Osteoblast (primary cell): ENCODE results near the gene OSM. TPM values are rescaled to one million over a fixed set of nuclear protein-coding genes. Genes with fewer than 3 reads are reported as not detected.
"Not testable (repeated sequence)": the region's sequence is repeated elsewhere in the genome, so short reads cannot be mapped to it uniquely, and the experiment has no call there.

Experiments used
- DNase-seq: peaks from one replicate; pipeline ENCODE4 v3.0.0; 2011; ENCODE audit warnings: low spot score, mixed read lengths; ENCODE audit not compliant: insufficient read length; ENCODE audit errors: missing footprints
- H2AFZ ChIP-seq: 2 replicates; pipeline ENCODE4 v1.6.0; 2011; ENCODE audit warnings: mild to moderate bottlenecking, low read length
- H3K27ac ChIP-seq: 2 replicates; pipeline ENCODE4 v1.5.1; 2011; ENCODE audit warnings: mild to moderate bottlenecking, low read depth, low read length, moderate library complexity
- H3K27me3 ChIP-seq: 2 replicates; pipeline ENCODE4 v1.6.0; 2012; ENCODE audit warnings: mild to moderate bottlenecking, control low read depth, inconsistent platforms, low read length, moderate library complexity; ENCODE audit not compliant: insufficient read depth
- H3K36me3 ChIP-seq: 2 replicates; pipeline ENCODE4 v1.5.1; 2011; ENCODE audit warnings: mild to moderate bottlenecking, low read length, control low read depth, moderate library complexity; ENCODE audit not compliant: insufficient read depth
- H3K4me1 ChIP-seq: 2 replicates; pipeline ENCODE4 v1.5.1; 2011; ENCODE audit warnings: mild to moderate bottlenecking, low read length, control low read depth, moderate library complexity; ENCODE audit not compliant: insufficient read depth
- H3K4me2 ChIP-seq: 2 replicates; pipeline ENCODE4 v1.6.0; 2011; ENCODE audit warnings: mild to moderate bottlenecking, low read length; ENCODE audit not compliant: insufficient read depth
- H3K4me3 ChIP-seq: fragments of 200-600 bp; sonication (generic); 3 replicates; pipeline ENCODE4 v1.5.1; 2012; ENCODE audit warnings: mild to moderate bottlenecking, low read length, inconsistent platforms; ENCODE audit not compliant: insufficient read depth
- H3K79me2 ChIP-seq: 2 replicates; pipeline ENCODE4 v1.6.0; 2012; ENCODE audit warnings: mild to moderate bottlenecking, low read length, control low read depth, inconsistent platforms; ENCODE audit not compliant: insufficient read depth
- H3K9me3 ChIP-seq: 2 replicates; pipeline ENCODE4 v1.5.1; 2011; ENCODE audit warnings: low read depth, low read length, control low read depth
- H4K20me1 ChIP-seq: 2 replicates; pipeline ENCODE4 v1.6.0; 2012; ENCODE audit warnings: mild to moderate bottlenecking, low read length, control low read depth; ENCODE audit not compliant: insufficient read depth
- total RNA-seq: library from RNA; depleted of rRNA; stranded (reverse); fragments of >200 nt; gene quantifications from 2 replicates; pipeline ENCODE4 v1.2.3, GENCODE V29; 2012
- TF ChIP-seq, protein P1 (sequence below): IDR thresholded peaks from 2 replicates; pipeline ENCODE4 v1.5.1; 2011; ENCODE audit warnings: mild to moderate bottlenecking, low read depth, low read length, moderate library complexity; ENCODE audit errors: extremely low read depth

The OSM gene
- total RNA-seq, 1 donor: not detected

DNA sequence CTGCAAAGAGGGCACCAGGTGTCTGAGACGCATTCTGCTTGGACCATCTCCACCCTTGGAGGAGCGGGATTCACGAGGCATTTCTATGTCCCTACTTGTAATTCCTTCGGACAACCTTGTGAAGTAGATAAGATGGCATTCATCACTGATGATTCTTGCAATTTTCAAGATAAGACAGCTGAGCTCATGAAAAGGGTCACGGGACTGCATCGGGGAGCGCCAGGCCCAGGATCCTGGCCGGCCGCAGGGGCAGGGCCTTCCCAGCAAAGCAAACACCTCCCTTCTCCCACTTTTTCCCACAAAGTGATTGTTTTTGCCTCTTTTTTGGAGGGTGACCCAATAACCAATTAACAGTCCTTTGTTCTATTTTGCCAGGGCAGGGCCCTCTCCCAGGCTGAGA, 28.5 kb downstream of the OSM start:
- peaks cover 7% of the 10 kb centered on the region for H3K79me2 ChIP-seq
- DNase-seq: peak; percentile 86
- TF ChIP-seq, protein P1, sequence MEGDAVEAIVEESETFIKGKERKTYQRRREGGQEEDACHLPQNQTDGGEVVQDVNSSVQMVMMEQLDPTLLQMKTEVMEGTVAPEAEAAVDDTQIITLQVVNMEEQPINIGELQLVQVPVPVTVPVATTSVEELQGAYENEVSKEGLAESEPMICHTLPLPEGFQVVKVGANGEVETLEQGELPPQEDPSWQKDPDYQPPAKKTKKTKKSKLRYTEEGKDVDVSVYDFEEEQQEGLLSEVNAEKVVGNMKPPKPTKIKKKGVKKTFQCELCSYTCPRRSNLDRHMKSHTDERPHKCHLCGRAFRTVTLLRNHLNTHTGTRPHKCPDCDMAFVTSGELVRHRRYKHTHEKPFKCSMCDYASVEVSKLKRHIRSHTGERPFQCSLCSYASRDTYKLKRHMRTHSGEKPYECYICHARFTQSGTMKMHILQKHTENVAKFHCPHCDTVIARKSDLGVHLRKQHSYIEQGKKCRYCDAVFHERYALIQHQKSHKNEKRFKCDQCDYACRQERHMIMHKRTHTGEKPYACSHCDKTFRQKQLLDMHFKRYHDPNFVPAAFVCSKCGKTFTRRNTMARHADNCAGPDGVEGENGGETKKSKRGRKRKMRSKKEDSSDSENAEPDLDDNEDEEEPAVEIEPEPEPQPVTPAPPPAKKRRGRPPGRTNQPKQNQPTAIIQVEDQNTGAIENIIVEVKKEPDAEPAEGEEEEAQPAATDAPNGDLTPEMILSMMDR: no peak
- H3K27me3 ChIP-seq: no peaks in the 10 kb centered on the region
- peaks cover 8% of the 10 kb centered on the region for H4K20me1 ChIP-seq
- peaks cover 22% of the 10 kb centered on the region for H3K36me3 ChIP-seq
- peaks cover 47% of the 10 kb centered on the region for H3K4me1 ChIP-seq
- H3K27ac ChIP-seq: peak overlapping the region; percentile 93
- H3K4me3 ChIP-seq: no peak overlapping the region
- no peak overlapping the region for H3K4me2 ChIP-seq
- no peak overlapping the region for H2AFZ ChIP-seq
- H3K9me3 ChIP-seq: no peaks in the 10 kb centered on the region

DNA sequence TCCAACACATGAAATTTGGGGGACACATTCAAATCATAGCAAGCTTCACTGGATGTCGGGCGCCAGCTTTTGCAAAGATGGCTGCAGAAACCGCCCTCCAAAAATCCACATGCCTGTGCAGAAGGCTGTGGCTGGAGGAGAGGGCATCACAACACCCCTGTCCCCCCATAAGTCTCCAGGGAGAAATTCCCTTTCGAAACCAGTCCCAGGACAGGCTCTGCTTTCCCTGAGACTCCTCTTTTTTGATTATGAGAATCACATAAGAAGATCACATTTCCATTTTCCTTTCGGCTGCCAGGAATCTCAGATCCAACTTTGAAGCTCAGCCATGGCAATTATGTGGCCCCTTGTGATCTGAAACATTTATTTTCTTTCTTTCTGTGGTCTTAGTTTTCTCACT, 29.8 kb downstream of the OSM start:
- no peak overlapping the region for H3K4me2 ChIP-seq
- H3K27ac ChIP-seq: peak overlapping the region; percentile 93

DNA sequence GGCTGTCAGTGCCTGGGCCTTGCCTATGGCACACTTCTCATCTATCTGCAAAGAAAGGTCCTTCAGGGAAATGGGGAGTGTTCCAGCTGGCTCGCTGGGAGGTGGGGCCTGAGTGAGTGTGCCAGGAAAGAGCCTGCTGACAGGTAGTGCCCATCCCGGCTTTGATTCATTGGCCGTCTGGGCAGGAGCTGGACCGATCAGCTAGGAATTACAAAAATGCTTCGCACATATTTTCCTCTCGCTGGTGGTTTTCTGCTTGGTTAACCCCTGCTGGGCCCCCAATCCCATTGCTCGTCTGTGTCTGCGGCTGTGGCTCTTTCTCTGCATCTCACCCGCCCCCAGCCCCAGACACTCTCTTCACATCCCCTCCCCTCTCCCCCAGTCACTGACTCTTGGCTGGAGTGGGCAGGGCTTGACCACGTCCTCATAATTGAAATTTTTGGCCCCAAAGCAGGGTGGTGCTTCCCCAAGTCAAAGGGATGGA, 30.9 kb downstream of the OSM start:
- Histone ChIP-seq H3K4me3 (no peak overlapping the region), H3K36me3 (peaks cover 4% of the 10 kb centered on the region), H3K9me3 (no peaks in the 10 kb centered on the region), H4K20me1 (no peaks in the 10 kb centered on the region), H3K27me3 (no peaks in the 10 kb centered on the region), H3K4me2 (peak overlapping the region; percentile 42), H3K27ac (peak overlapping the region; percentile 93), H2AFZ (peak overlapping the region; percentile 32), H3K79me2 (no peaks in the 10 kb centered on the region), H3K4me1 (peaks cover 35% of the 10 kb centered on the region)
- TF ChIP-seq, protein P1: no peak
- DNase-seq: peak; percentile 93

More for the DNA sequence above, 29.8 kb downstream of the OSM start:
- H2AFZ ChIP-seq: no peak overlapping the region
- TF ChIP-seq, protein P1: no peak
- H3K4me3 ChIP-seq: no peak overlapping the region
- peaks cover 43% of the 10 kb centered on the region for H3K4me1 ChIP-seq
- H3K36me3 ChIP-seq: peaks cover 9% of the 10 kb centered on the region
- H3K79me2 ChIP-seq: no peaks in the 10 kb centered on the region
- peak; percentile 66 for DNase-seq
- H3K27me3 ChIP-seq: no peaks in the 10 kb centered on the region
- no peaks in the 10 kb centered on the region for H4K20me1 ChIP-seq
- no peaks in the 10 kb centered on the region for H3K9me3 ChIP-seq

- Histone ChIP-seq H2AFZ (no peak overlapping the region), H3K4me1 (peaks cover 33% of the 10 kb centered on the region), H3K4me3 (no peak overlapping the region), H3K27ac (peak overlapping the region; percentile 93), H3K9me3 (no peaks in the 10 kb centered on the region), H3K36me3 (no peaks in the 10 kb centered on the region), H4K20me1 (no peaks in the 10 kb centered on the region), H3K4me2 (no peak overlapping the region), H3K79me2 (no peaks in the 10 kb centered on the region), H3K27me3 (no peaks in the 10 kb centered on the region)
- TF ChIP-seq, protein P1: no peak
- peak; percentile 80 for DNase-seq
Observed at GRCh38 chr22:30234786-30235470, 31.7 kb downstream of the OSM start.

DNA sequence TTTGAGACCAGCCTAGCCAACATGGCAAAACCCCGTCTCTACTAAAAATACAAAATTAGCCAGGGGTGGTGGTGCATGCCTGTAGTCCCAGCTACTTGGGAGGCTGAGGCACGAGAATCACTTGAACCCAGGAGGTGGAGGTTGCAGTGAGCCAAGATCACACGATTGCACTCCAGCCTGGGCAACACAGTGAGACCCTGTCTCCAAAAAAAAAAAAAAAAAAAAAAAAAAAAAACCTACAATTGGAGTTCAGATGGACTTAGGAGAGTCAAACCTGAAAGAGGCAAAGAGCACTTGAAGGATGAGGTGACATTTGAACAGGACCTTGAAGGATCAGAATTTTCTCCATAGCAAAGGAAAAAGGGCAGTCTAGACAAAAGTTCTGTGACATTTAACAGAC, 32.3 kb downstream of the OSM start:
- DNase-seq, H3K4me3 ChIP-seq, H4K20me1 ChIP-seq, H2AFZ ChIP-seq, H3K9me3 ChIP-seq, H3K79me2 ChIP-seq, H3K36me3 ChIP-seq, H3K4me2 ChIP-seq, H3K27me3 ChIP-seq: not testable (repeated sequence)
- H3K4me1 ChIP-seq: peaks cover 30% of the 10 kb centered on the region
- peak overlapping the region; percentile 93 for H3K27ac ChIP-seq
